ENCODE data around the gene GIGYF2. TPM values are rescaled to one million over a fixed set of nuclear protein-coding genes. Genes with fewer than 3 reads are reported as not detected.
A peak's percentile ranks its signal among the peaks of the same experiment; 100 is the strongest.

GIGYF2 gene
- total and polyA plus RNA-seq, 2 donors from 2014 or later = 13.5 to 79.8 TPM

GRCh38 chr2:232779465-232779864 lies 82.3 kb downstream of the GIGYF2 start:
- Histone ChIP-seq H3K4me1 (ENCODE audit: control insufficient read depth in 2 of 3, insufficient read depth in 2 of 3, low read depth in 1 of 3, low read length in 3 of 3) (peaks cover 0 to 28% (median 8%) of the 10 kb centered on the region in 3 donors), H3K9me3 (ENCODE audit: control insufficient read depth in 2 of 3, insufficient read depth in 1 of 3, low read length in 3 of 3) (no peaks in the 10 kb centered on the region), H3K36me3 (ENCODE audit: control insufficient read depth in 2 of 3, insufficient read depth in 3 of 3, low read length in 3 of 3) (no peaks in the 10 kb centered on the region), H3K4me3 (ENCODE audit: low read length in 3 of 3) (no peak overlapping the region), H3K27me3 (ENCODE audit: control insufficient read depth, insufficient read depth, low read length) (no peaks in the 10 kb centered on the region), H3K9ac (ENCODE audit: low read length in 3 of 3) (no peak overlapping the region), H3K27ac (ENCODE audit: low read depth in 2 of 2, low read length in 2 of 2) (peak overlapping the region; percentile 2 to 32)
- no peak for TF ChIP-seq CTCF (IDR thresholded peaks at IDR 0.05; ENCODE audit: borderline replicate concordance, extremely low read depth, insufficient read depth)
- intact Hi-C loops (cut with DNase I) = no loop called here
- FAIRE-seq (no peak), DNase-seq (no peak)

GRCh38 chr2:232779934-232780333 lies 82.8 kb downstream of the GIGYF2 start:
- peak; percentile 75 for FAIRE-seq
- no peak overlapping the region for H3K4me3 ChIP-seq (ENCODE audit: low read length in 3 of 3)
- no peaks in the 10 kb centered on the region for H3K27me3 ChIP-seq (ENCODE audit: control insufficient read depth, insufficient read depth, low read length)
- H3K27ac ChIP-seq (ENCODE audit: low read depth in 2 of 2, low read length in 2 of 2) = peak overlapping the region; percentile 2 to 32
- peak in 1 of 5 donors; percentile 35 for DNase-seq
- TF ChIP-seq CTCF (IDR thresholded peaks at IDR 0.05; ENCODE audit: borderline replicate concordance, extremely low read depth, insufficient read depth) = no peak
- intact Hi-C loops (cut with DNase I) = no loop called here
- peaks cover 0 to 28% (median 8%) of the 10 kb centered on the region in 3 donors for H3K4me1 ChIP-seq (ENCODE audit: control insufficient read depth in 2 of 3, insufficient read depth in 2 of 3, low read depth in 1 of 3, low read length in 3 of 3)
- H3K9me3 ChIP-seq (ENCODE audit: control insufficient read depth in 2 of 3, insufficient read depth in 1 of 3, low read length in 3 of 3) = no peaks in the 10 kb centered on the region
- no peak overlapping the region for H3K9ac ChIP-seq (ENCODE audit: low read length in 3 of 3)
- H3K36me3 ChIP-seq (ENCODE audit: control insufficient read depth in 2 of 3, insufficient read depth in 3 of 3, low read length in 3 of 3) = no peaks in the 10 kb centered on the region

GRCh38 chr2:232781765-232782164 lies 84.6 kb downstream of the GIGYF2 start:
- Histone ChIP-seq H3K27ac (ENCODE audit: low read depth in 2 of 2, low read length in 2 of 2) (peak overlapping the region; percentile 1 to 2), H3K9me3 (ENCODE audit: control insufficient read depth in 2 of 3, insufficient read depth in 1 of 3, low read length in 3 of 3) (no peaks in the 10 kb centered on the region), H3K4me1 (ENCODE audit: control insufficient read depth in 2 of 3, insufficient read depth in 2 of 3, low read depth in 1 of 3, low read length in 3 of 3) (peaks cover 0 to 22% (median 8%) of the 10 kb centered on the region in 3 donors), H3K9ac (ENCODE audit: low read length in 3 of 3) (no peak overlapping the region), H3K36me3 (ENCODE audit: control insufficient read depth in 2 of 3, insufficient read depth in 3 of 3, low read length in 3 of 3) (peaks cover 0 to 4% (median 2%) of the 10 kb centered on the region in 3 donors), H3K4me3 (ENCODE audit: low read length in 3 of 3) (no peak overlapping the region), H3K27me3 (ENCODE audit: control insufficient read depth, insufficient read depth, low read length) (no peaks in the 10 kb centered on the region)
- TF ChIP-seq CTCF (IDR thresholded peaks at IDR 0.05; ENCODE audit: borderline replicate concordance, extremely low read depth, insufficient read depth) = no peak
- peak; percentile 95 for FAIRE-seq
- intact Hi-C loops (cut with DNase I) = no loop called here
- no peak for DNase-seq

- intact Hi-C loops (cut with DNase I) = no loop called here
- Histone ChIP-seq H3K4me3 (ENCODE audit: low read length in 3 of 3) (no peak overlapping the region), H3K27me3 (ENCODE audit: control insufficient read depth, insufficient read depth, low read length) (no peaks in the 10 kb centered on the region), H3K9me3 (ENCODE audit: control insufficient read depth in 2 of 3, insufficient read depth in 1 of 3, low read length in 3 of 3) (no peaks in the 10 kb centered on the region), H3K27ac (ENCODE audit: low read depth in 2 of 2, low read length in 2 of 2) (no peak overlapping the region), H3K9ac (ENCODE audit: low read length in 3 of 3) (no peak overlapping the region), H3K36me3 (ENCODE audit: control insufficient read depth in 2 of 3, insufficient read depth in 3 of 3, low read length in 3 of 3) (peaks cover 0 to 4% (median 2%) of the 10 kb centered on the region in 3 donors), H3K4me1 (ENCODE audit: control insufficient read depth in 2 of 3, insufficient read depth in 2 of 3, low read depth in 1 of 3, low read length in 3 of 3) (peaks cover 0 to 15% (median 8%) of the 10 kb centered on the region in 3 donors)
- no peak for FAIRE-seq
- TF ChIP-seq CTCF (IDR thresholded peaks at IDR 0.05; ENCODE audit: borderline replicate concordance, extremely low read depth, insufficient read depth) = no peak
- DNase-seq = no peak
Observed at GRCh38 chr2:232783278-232783677, 86.1 kb downstream of the GIGYF2 start.
